Measurements from ENCODE around the gene SPINT1. TPM values are rescaled to one million over a fixed set of nuclear protein-coding genes. Genes with fewer than 3 reads are reported as not detected.
A peak's percentile ranks its signal among the peaks of the same experiment; 100 is the strongest.

SPINT1 gene
- total and polyA plus RNA-seq, 4 experiments from 2014 or later, result 3.8 to 5.3 (median 4.0) TPM

- intact Hi-C loops (cut with micrococcal nuclease), result loop anchor here (2.0 to 5.0 kb wide), 3 partner anchors 22 to 211 kb away; partner anchors contain the start of genes DLL4 and INO80
- H3K27ac Mint-ChIP-seq, result peak overlapping the region in 5 of 7 donors; percentile 70 to 91 (median 87)
- CTCF ChIA-PET (ENCODE audit: partially characterized antibody), result interaction anchor here (0.7 to 9.0 kb wide), 25 partner anchors 9 to 437 kb away, joined by 3 to 102 read pairs (median 4); partner anchors contain the start of genes CHP1 and VPS18
- H3K4me3 Mint-ChIP-seq, result peak overlapping the region; percentile 42 to 88 (median 84)
- no peaks in the 10 kb centered on the region for H3K9me3 ChIP-seq (ENCODE audit: control insufficient read depth in 1 of 2, low read length in 2 of 2)
- peaks cover 20% of the 10 kb centered on the region for H3K4me1 ChIP-seq (ENCODE audit: insufficient read depth, low read length)
- H3K9me3 Mint-ChIP-seq, result no peaks in the 10 kb centered on the region
- no peaks in the 10 kb centered on the region for H3K27me3 Mint-ChIP-seq
- H3K4me1 Mint-ChIP-seq, result peaks cover 13 to 35% (median 24%) of the 10 kb centered on the region in 4 donors
- POLR2A ChIA-PET (ENCODE audit: partially characterized antibody), result interaction anchor here (0.6 to 3.8 kb wide), 8 partner anchors 12 to 558 kb away, joined by 3 to 37 read pairs (median 4); partner anchors contain the start of genes CHAC1, INO80 and VPS18
- DNase-seq, result peak; percentile 64 to 68 (median 64)
- H3K36me3 Mint-ChIP-seq, result peaks cover 12 to 20% of the 10 kb centered on the region in 2 donors
- H3K4me3 ChIP-seq (ENCODE audit: low read length in 2 of 2), result peak overlapping the region; percentile 61 to 67
- H3K27ac ChIP-seq (ENCODE audit: low read depth, low read length), result peak overlapping the region; percentile 58
- H3K27me3 ChIP-seq (ENCODE audit: insufficient read depth, low read length), result no peaks in the 10 kb centered on the region
- peaks cover 13% of the 10 kb centered on the region for H3K36me3 ChIP-seq (ENCODE audit: insufficient read depth, low read length)
Observed at GRCh38 chr15:40906091-40906990, 62.5 kb downstream of the SPINT1 start.

- Mint-ChIP-seq H3K9me3 (no peaks in the 10 kb centered on the region), H3K27me3 (no peaks in the 10 kb centered on the region), H3K27ac (peak overlapping the region; percentile 84 to 92 (median 91)), H3K36me3 (peaks cover 12 to 17% of the 10 kb centered on the region in 2 donors), H3K4me3 (peak overlapping the region; percentile 81 to 88 (median 84)), H3K4me1 (peaks cover 13 to 35% (median 24%) of the 10 kb centered on the region in 4 donors)
- peaks cover 20% of the 10 kb centered on the region for H3K4me1 ChIP-seq (ENCODE audit: insufficient read depth, low read length)
- ChIA-PET POLR2A (ENCODE audit: partially characterized antibody) (interaction anchor here (0.6 to 3.8 kb wide), 10 partner anchors 9 to 426 kb away, joined by 3 to 37 read pairs (median 4); partner anchors contain the start of genes CHAC1, CHP1, DLL4 and EXD1), CTCF (ENCODE audit: partially characterized antibody) (interaction anchor here (0.6 to 9.0 kb wide), 23 partner anchors 10 to 276 kb away, joined by 3 to 102 read pairs (median 4); partner anchors contain the start of genes DLL4 and VPS18)
- H3K27me3 ChIP-seq (ENCODE audit: insufficient read depth, low read length), result no peaks in the 10 kb centered on the region
- peak; percentile 51 to 76 (median 64) for DNase-seq
- H3K36me3 ChIP-seq (ENCODE audit: insufficient read depth, low read length), result peaks cover 13% of the 10 kb centered on the region
- no peaks in the 10 kb centered on the region for H3K9me3 ChIP-seq (ENCODE audit: control insufficient read depth in 1 of 2, low read length in 2 of 2)
- intact Hi-C loops (cut with micrococcal nuclease), result loop anchor here (2.0 to 5.0 kb wide), 3 partner anchors 22 to 210 kb away; partner anchors contain the start of genes DLL4 and INO80
- peak overlapping the region; percentile 61 to 67 for H3K4me3 ChIP-seq (ENCODE audit: low read length in 2 of 2)
- H3K27ac ChIP-seq (ENCODE audit: low read depth, low read length), result peak overlapping the region; percentile 58
Observed at GRCh38 chr15:40906991-40907802, 63.3 kb downstream of the SPINT1 start.

Other genes with a start within 250 kb of the SPINT1 start
- gene KNL1, start 249.8 kb upstream of the SPINT1 start, total RNA-seq, result 1 to 10 TPM in 1 of 2 experiments, under 1 TPM in 1; 0.99 to 1.2 TPM
- gene KNL1, start 249.8 kb upstream of the SPINT1 start, polyA plus RNA-seq, result under 1 TPM in 1 of 2 donors, not detected in 1; 0.10 TPM
- 1 to 10 TPM in 1 of 2 experiments, under 1 TPM in 1; 0.93 to 1.7 TPM for gene RAD51, start 148.9 kb upstream of the SPINT1 start, total RNA-seq
- 1 to 10 TPM in 1 of 2 donors, under 1 TPM in 1; 0.21 to 1.6 TPM for gene RAD51, start 148.9 kb upstream of the SPINT1 start, polyA plus RNA-seq
- gene RMDN3, start 88.8 kb upstream of the SPINT1 start, total RNA-seq, result 10 to 100 TPM; 24.5 to 26.7 TPM
- gene RMDN3, start 88.8 kb upstream of the SPINT1 start, polyA plus RNA-seq, result 10 to 100 TPM; 28.9 to 35.9 TPM
- 10 to 100 TPM; 21.2 to 24.1 TPM for gene GCHFR, start 80.0 kb upstream of the SPINT1 start, total RNA-seq
- gene GCHFR, start 80.0 kb upstream of the SPINT1 start, polyA plus RNA-seq, result 100 to 1,000 TPM in 1 of 2 donors, 10 to 100 TPM in 1; 74.8 to 115 TPM
- gene C15orf62, start 74.1 kb upstream of the SPINT1 start, total RNA-seq, result 1 to 10 TPM; 3.5 TPM
- under 1 TPM; 0.24 to 0.29 TPM for gene C15orf62, start 74.1 kb upstream of the SPINT1 start, polyA plus RNA-seq
- 10 to 100 TPM; 34.1 to 35.0 TPM for gene ZFYVE19, start 37.0 kb upstream of the SPINT1 start, total RNA-seq
- gene ZFYVE19, start 37.0 kb upstream of the SPINT1 start, polyA plus RNA-seq, result 10 to 100 TPM; 10.4 to 20.4 TPM
- gene DNAJC17, start 36.6 kb upstream of the SPINT1 start, total RNA-seq, result 10 to 100 TPM; 40.5 to 43.9 TPM
- 10 to 100 TPM; 24.3 to 31.5 TPM for gene DNAJC17, start 36.6 kb upstream of the SPINT1 start, polyA plus RNA-seq
- not detected for gene PPP1R14D, start 15.3 kb upstream of the SPINT1 start, total RNA-seq
- gene PPP1R14D, start 15.3 kb upstream of the SPINT1 start, polyA plus RNA-seq, result not detected
- not detected for gene RHOV, start 30.2 kb downstream of the SPINT1 start, total RNA-seq
- gene RHOV, start 30.2 kb downstream of the SPINT1 start, polyA plus RNA-seq, result not detected
- gene VPS18, start 50.4 kb downstream of the SPINT1 start, total RNA-seq, result 10 to 100 TPM; 18.4 to 20.3 TPM
- gene VPS18, start 50.4 kb downstream of the SPINT1 start, polyA plus RNA-seq, result 10 to 100 TPM; 14.6 to 21.6 TPM
- not detected for gene DLL4, start 85.3 kb downstream of the SPINT1 start, total RNA-seq
- gene DLL4, start 85.3 kb downstream of the SPINT1 start, polyA plus RNA-seq, result not detected
- gene CHAC1, start 109.4 kb downstream of the SPINT1 start, total RNA-seq, result 1 to 10 TPM; 1.2 TPM
- under 1 TPM; 0.24 to 0.43 TPM for gene CHAC1, start 109.4 kb downstream of the SPINT1 start, polyA plus RNA-seq